GM12878 (cell line): ENCODE results near the gene TYK2. TPM values are rescaled to one million over a fixed set of nuclear protein-coding genes. Genes with fewer than 3 reads are reported as not detected.
A peak's percentile ranks its signal among the peaks of the same experiment; 100 is the strongest.

ENCODE experiments used
- CBFB ChIP-seq: IDR thresholded peaks from 2 replicates; pipeline ENCODE4 v1.6.1; 2016; ENCODE audit warnings: antibody characterized with exemption, low read depth
- CEBPB ChIP-seq, 2 experiments: fragments of 150-350 bp in 1 of 2; IDR thresholded peaks; 2 replicates each; pipeline ENCODE4 v1.6.1; 2012 to 2014; ENCODE audit warnings: low read depth in 2 of 2, low read length in 2 of 2, borderline replicate concordance in 1 of 2, inconsistent platforms in 1 of 2
- DPF2 ChIP-seq: fragments of 450-650 bp; IDR thresholded peaks from 2 replicates; pipeline ENCODE4 v1.6.1; 2017; ENCODE audit warnings: mild to moderate bottlenecking
- EGR1 ChIP-seq, 2 experiments: IDR thresholded peaks; 1 replicate in 1 of 2; 2 replicates in 1 of 2; pipeline ENCODE4 v1.6.1; 2011 to 2012; ENCODE audit warnings: low read depth in 2 of 2, low read length in 2 of 2, borderline replicate concordance in 1 of 2, mild to moderate bottlenecking in 1 of 2, moderate library complexity in 1 of 2
- FOXK2 ChIP-seq: fragments of 450-650 bp; IDR thresholded peaks from 2 replicates; pipeline ENCODE4 v1.6.1; 2017; ENCODE audit warnings: mild to moderate bottlenecking, moderate library complexity
- IRF5 ChIP-seq: fragments of 450-650 bp; IDR thresholded peaks from 2 replicates; pipeline ENCODE4 v1.6.1; 2017; ENCODE audit warnings: borderline replicate concordance
- LARP7 ChIP-seq: fragments of 450-650 bp; IDR thresholded peaks from 2 replicates; pipeline ENCODE4 v1.6.1; 2017; ENCODE audit warnings: mild to moderate bottlenecking
- PAX5 ChIP-seq: IDR thresholded peaks from 2 replicates; pipeline ENCODE4 v1.6.1; 2011; ENCODE audit warnings: low read depth, low read length, borderline replicate concordance
- PKNOX1 ChIP-seq: fragments of 450-650 bp; IDR thresholded peaks from 2 replicates; pipeline ENCODE4 v1.6.1; 2016; ENCODE audit warnings: mild to moderate bottlenecking
- POLR2A ChIP-seq: IDR thresholded peaks from 2 replicates; pipeline ENCODE4 v1.6.1; 2011; ENCODE audit warnings: low read depth, mild to moderate bottlenecking, low read length
- SIN3A ChIP-seq: IDR thresholded peaks from 2 replicates; pipeline ENCODE4 v1.6.1; 2012; ENCODE audit warnings: low read depth, low read length, improper control_type of control experiment
- USF1 ChIP-seq: IDR thresholded peaks from 2 replicates; pipeline ENCODE4 v1.6.1; 2011; ENCODE audit warnings: borderline replicate concordance, low read depth, mild to moderate bottlenecking, moderate library complexity, mixed read lengths, low read length; ENCODE audit not compliant: insufficient read depth; ENCODE audit errors: extremely low read length
- ZBTB4 ChIP-seq: fragments of 450-650 bp; formaldehyde crosslinking; IDR thresholded peaks from 2 replicates; pipeline ENCODE4 v1.4.0; 2022; ENCODE audit warnings: mild to moderate bottlenecking, moderate library complexity
- ZNF217 ChIP-seq: fragments of 450-650 bp; IDR thresholded peaks from 2 replicates; pipeline ENCODE4 v1.6.1; 2017; ENCODE audit warnings: antibody characterized with exemption, mild to moderate bottlenecking
- polyA plus RNA-seq, 11 experiments: library from polyadenylated mRNA; depleted of rRNA in 4 of 11; unstranded in 6 of 11; stranded (reverse) in 5 of 11; fragments of >200 nt; fragmentation: Nextera tagmentation in 4 of 11; fragmentation: Illumina TruSeq in 1 of 11; extraction: Ambion mirVana in 4 of 11; extraction: Trizol in 1 of 11; gene quantifications; 1 replicate in 1 of 11; 2 replicates in 10 of 11; pipeline versions ENCODE4 v1.2.1 to v1.2.3, GENCODE V29; 2011 to 2016; ENCODE audit warnings: inconsistent platforms in 2 of 11, missing spikeins in 2 of 11, low read depth in 1 of 11
- total RNA-seq, 4 experiments: library from RNA; depleted of rRNA in 3 of 4; stranded (reverse); fragments of >200 nt in 3 of 4; fragmentation: Illumina TruSeq in 1 of 4; extraction: Trizol in 1 of 4; gene quantifications; 2 replicates each; pipeline versions ENCODE4 v1.2.1 to v1.2.3, GENCODE V29; 2013 to 2021
- TF ChIP-seq, protein P1 (sequence below): fragments of 450-650 bp; conservative IDR thresholded peaks from 2 replicates; pipeline ENCODE4 v1.6.1; 2017; ENCODE audit warnings: mild to moderate bottlenecking, moderate library complexity
- TF ChIP-seq, protein P2 (sequence below), 3 experiments: IDR thresholded peaks in 2 of 3; conservative IDR thresholded peaks in 1 of 3; 2 replicates each; pipeline ENCODE4 v1.5.1; 2011; ENCODE audit warnings: low read depth in 3 of 3, low read length in 3 of 3, mild to moderate bottlenecking in 3 of 3, control low read depth in 2 of 3, moderate library complexity in 2 of 3, inconsistent platforms in 1 of 3, mixed read lengths in 1 of 3; ENCODE audit not compliant: control insufficient read depth in 2 of 3, insufficient read depth in 1 of 3; ENCODE audit errors: extremely low read depth in 1 of 3
- TF ChIP-seq, protein P3 (sequence below): IDR thresholded peaks from 2 replicates; pipeline ENCODE4 v1.6.1; 2011; ENCODE audit warnings: low read depth, mild to moderate bottlenecking, low read length, moderate library complexity, borderline replicate concordance; ENCODE audit errors: extremely low read depth

TYK2 gene
- total and polyA plus RNA-seq, 10 of the 15 experiments (the other 5 are each of a cell fraction or from before 2014, with no cell fraction given) = 36.4 to 364 (median 179) TPM

- TF ChIP-seq IRF5 (peak; percentile 62; the same call in 1 of the 2 replicates), CBFB (peak; percentile 32; the same call in 1 of the 2 replicates), DPF2 (no peak; the same call in 1 of the 2 replicates), PAX5 (peak; percentile 38; the same call in 1 of the 2 replicates), CEBPB (IDR thresholded peaks at IDR 0.05; ENCODE audit: borderline replicate concordance in 1 of 2, low read depth in 2 of 2, low read length in 2 of 2) (no peak), EGR1 (IDR thresholded peaks at IDR 0.05; ENCODE audit: borderline replicate concordance in 1 of 2, low read depth in 2 of 2, low read length in 2 of 2) (peak in 1 of 2 experiments; percentile 97; a peak in 2 of 3 replicates), ZBTB4 (CRISPR knock-in tag) (no peak), LARP7 (0 out of 2 replicates have a peak, but pooled peaks have one; percentile 7), POLR2A (peak; percentile 54), PKNOX1 (peak; percentile 96), FOXK2 (no peak), USF1 (peak; percentile 70), SIN3A (peak; percentile 90), ZNF217 (no peak)
- TF ChIP-seq, protein P1, sequence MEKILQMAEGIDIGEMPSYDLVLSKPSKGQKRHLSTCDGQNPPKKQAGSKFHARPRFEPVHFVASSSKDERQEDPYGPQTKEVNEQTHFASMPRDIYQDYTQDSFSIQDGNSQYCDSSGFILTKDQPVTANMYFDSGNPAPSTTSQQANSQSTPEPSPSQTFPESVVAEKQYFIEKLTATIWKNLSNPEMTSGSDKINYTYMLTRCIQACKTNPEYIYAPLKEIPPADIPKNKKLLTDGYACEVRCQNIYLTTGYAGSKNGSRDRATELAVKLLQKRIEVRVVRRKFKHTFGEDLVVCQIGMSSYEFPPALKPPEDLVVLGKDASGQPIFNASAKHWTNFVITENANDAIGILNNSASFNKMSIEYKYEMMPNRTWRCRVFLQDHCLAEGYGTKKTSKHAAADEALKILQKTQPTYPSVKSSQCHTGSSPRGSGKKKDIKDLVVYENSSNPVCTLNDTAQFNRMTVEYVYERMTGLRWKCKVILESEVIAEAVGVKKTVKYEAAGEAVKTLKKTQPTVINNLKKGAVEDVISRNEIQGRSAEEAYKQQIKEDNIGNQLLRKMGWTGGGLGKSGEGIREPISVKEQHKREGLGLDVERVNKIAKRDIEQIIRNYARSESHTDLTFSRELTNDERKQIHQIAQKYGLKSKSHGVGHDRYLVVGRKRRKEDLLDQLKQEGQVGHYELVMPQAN = peak; percentile 86; the same call in 1 of the 2 replicates
- TF ChIP-seq, protein P2, sequence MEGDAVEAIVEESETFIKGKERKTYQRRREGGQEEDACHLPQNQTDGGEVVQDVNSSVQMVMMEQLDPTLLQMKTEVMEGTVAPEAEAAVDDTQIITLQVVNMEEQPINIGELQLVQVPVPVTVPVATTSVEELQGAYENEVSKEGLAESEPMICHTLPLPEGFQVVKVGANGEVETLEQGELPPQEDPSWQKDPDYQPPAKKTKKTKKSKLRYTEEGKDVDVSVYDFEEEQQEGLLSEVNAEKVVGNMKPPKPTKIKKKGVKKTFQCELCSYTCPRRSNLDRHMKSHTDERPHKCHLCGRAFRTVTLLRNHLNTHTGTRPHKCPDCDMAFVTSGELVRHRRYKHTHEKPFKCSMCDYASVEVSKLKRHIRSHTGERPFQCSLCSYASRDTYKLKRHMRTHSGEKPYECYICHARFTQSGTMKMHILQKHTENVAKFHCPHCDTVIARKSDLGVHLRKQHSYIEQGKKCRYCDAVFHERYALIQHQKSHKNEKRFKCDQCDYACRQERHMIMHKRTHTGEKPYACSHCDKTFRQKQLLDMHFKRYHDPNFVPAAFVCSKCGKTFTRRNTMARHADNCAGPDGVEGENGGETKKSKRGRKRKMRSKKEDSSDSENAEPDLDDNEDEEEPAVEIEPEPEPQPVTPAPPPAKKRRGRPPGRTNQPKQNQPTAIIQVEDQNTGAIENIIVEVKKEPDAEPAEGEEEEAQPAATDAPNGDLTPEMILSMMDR (IDR thresholded peaks at IDR 0.05 in 2 of 3, conservative IDR thresholded peaks at IDR 0.05 in 1 of 3; ENCODE audit: control insufficient read depth in 2 of 3, extremely low read depth in 1 of 3, insufficient read depth in 1 of 3, low read depth in 3 of 3, low read length in 3 of 3) = no peak
- TF ChIP-seq, protein P3, sequence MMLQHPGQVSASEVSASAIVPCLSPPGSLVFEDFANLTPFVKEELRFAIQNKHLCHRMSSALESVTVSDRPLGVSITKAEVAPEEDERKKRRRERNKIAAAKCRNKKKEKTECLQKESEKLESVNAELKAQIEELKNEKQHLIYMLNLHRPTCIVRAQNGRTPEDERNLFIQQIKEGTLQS = no peak
Measured at GRCh38 chr19:10419646-10420443, 39.5 kb upstream of the TYK2 start (continued).
